K562 (cell line): ENCODE data around the gene C4orf36. TPM values are rescaled to one million over a fixed set of nuclear protein-coding genes. Genes with fewer than 3 reads are reported as not detected.

ENCODE experiments used
- GTF2A2 ChIP-seq: IDR thresholded peaks from 2 replicates; pipeline ENCODE4 v1.6.1; 2016; ENCODE audit warnings: mild to moderate bottlenecking, missing genetic modification characterization, missing compliant biosample characterization
- JUN ChIP-seq, 2 experiments: sonication (generic) in 1 of 2; formaldehyde crosslinking in 1 of 2; IDR thresholded peaks; 2 replicates each; pipeline versions ENCODE4 v1.6.1 to v1.8.0; 2012 to 2022; ENCODE audit warnings: borderline replicate concordance in 2 of 2, mild to moderate bottlenecking in 2 of 2, improper control_type of control experiment in 1 of 2, low read depth in 1 of 2, low read length in 1 of 2, missing genetic modification reagents in 1 of 2
- MCM7 ChIP-seq, 2 experiments: fragments of 450-650 bp; IDR thresholded peaks; 2 replicates each; pipeline ENCODE4 v1.6.1; 2016 to 2018
- MGA ChIP-seq: fragments of 450-650 bp; IDR thresholded peaks from 2 replicates; pipeline ENCODE4 v1.6.1; 2016; ENCODE audit warnings: mild to moderate bottlenecking, moderate library complexity
- MYC ChIP-seq, 2 experiments: fragments of 250-450 bp in 1 of 2; sonication (Bioruptor Pico) in 1 of 2; IDR thresholded peaks; 2 replicates each; pipeline versions ENCODE4 v1.5.1 to v1.6.1; 2012 to 2021; ENCODE audit warnings: low read depth in 2 of 2, borderline replicate concordance in 1 of 2, improper control_type of control experiment in 1 of 2, low read length in 1 of 2, mild to moderate bottlenecking in 1 of 2, moderate library complexity in 1 of 2
- NFE2 ChIP-seq: IDR thresholded peaks from 2 replicates; pipeline ENCODE4 v1.6.1; 2014; ENCODE audit warnings: antibody characterized with exemption, low read depth
- PHF8 ChIP-seq: fragments of 200-600 bp; sonication (generic); IDR thresholded peaks from 2 replicates; pipeline ENCODE4 v1.6.1; 2012; ENCODE audit warnings: mixed run types, mild to moderate bottlenecking, inconsistent platforms, low read length, moderate library complexity, borderline replicate concordance
- UBTF ChIP-seq, 2 experiments: IDR thresholded peaks; 2 replicates each; pipeline ENCODE4 v1.6.1; 2012; ENCODE audit warnings: improper control_type of control experiment in 2 of 2, low read depth in 2 of 2, low read length in 2 of 2, borderline replicate concordance in 1 of 2
- ZBTB12 ChIP-seq: fragments of 250-450 bp; sonication (Bioruptor Pico); IDR thresholded peaks from 2 replicates; pipeline ENCODE4 v1.4.0; 2020
- polyA plus RNA-seq, 8 experiments: library from polyadenylated mRNA; depleted of rRNA in 4 of 8; stranded (reverse) in 5 of 8; unstranded in 3 of 8; fragments of >200 nt; fragmentation: Nextera tagmentation in 2 of 8; fragmentation: Illumina TruSeq in 1 of 8; extraction: Ambion mirVana in 2 of 8; extraction: Trizol in 1 of 8; gene quantifications; 2 replicates each; pipeline versions ENCODE4 v1.2.1 to v1.2.3, GENCODE V29; 2011 to 2014; ENCODE audit warnings: inconsistent platforms in 1 of 8, missing spikeins in 1 of 8
- total RNA-seq, 7 experiments: library from RNA; depleted of rRNA in 6 of 7; stranded (reverse); fragments of >200 nt in 6 of 7; fragmentation: Illumina TruSeq in 2 of 7; extraction: Trizol in 2 of 7; gene quantifications; 2 replicates each; pipeline versions ENCODE4 v1.2.1 to v1.2.3, GENCODE V29; 2011 to 2021; ENCODE audit warnings: low replicate concordance in 1 of 7

Gene C4orf36
- total and polyA plus RNA-seq, 9 of the 15 experiments (the other 6 are each of a cell fraction or from before 2014, with no cell fraction given), result 0.14 to 0.45 (median 0.20) TPM; not detected in 5

GRCh38 chr4:86891762-86892635 is at the start of gene C4orf36 (continued):
- TF ChIP-seq MGA, result peak; percentile 79
- no peak for TF ChIP-seq MCM7 (IDR thresholded peaks at IDR 0.05)
- peak; percentile 39; the same call in 1 of the 2 replicates for TF ChIP-seq PHF8
- peak; percentile 52; the same call in 1 of the 2 replicates for TF ChIP-seq MYC (IDR thresholded peaks at IDR 0.05; ENCODE audit: low read depth, low read length)
- no peak for TF ChIP-seq MYC (CRISPR knock-in tag; IDR thresholded peaks at IDR 0.05; ENCODE audit: borderline replicate concordance, low read depth)
- TF ChIP-seq NFE2, result no peak
- TF ChIP-seq GTF2A2 (tag), result no peak
- TF ChIP-seq UBTF (IDR thresholded peaks at IDR 0.05; ENCODE audit: borderline replicate concordance in 1 of 2, low read depth in 2 of 2, low read length in 2 of 2), result peak; percentile 32 to 74; a peak in 2 of 4 replicates
- no peak for TF ChIP-seq JUN (IDR thresholded peaks at IDR 0.05; ENCODE audit: borderline replicate concordance, low read depth, low read length)
- TF ChIP-seq JUN (CRISPR knock-in tag; IDR thresholded peaks at IDR 0.05; ENCODE audit: borderline replicate concordance), result no peak
- TF ChIP-seq ZBTB12 (CRISPR knock-in tag), result no peak
